ENCODE results near the gene IP6K2. TPM values are rescaled to one million over a fixed set of nuclear protein-coding genes. Genes with fewer than 3 reads are reported as not detected.

IP6K2 gene
- total RNA-seq, 1 experiment from 2014 or later = 102 TPM

- no peak overlapping the region for H3K27ac ChIP-seq (ENCODE audit: low read length)
- no peak for DNase-seq
- no peaks in the 10 kb centered on the region for H3K36me3 ChIP-seq (ENCODE audit: low read depth, low read length)
- H3K9me2 ChIP-seq (replicated peaks; ENCODE audit: low read length) = no peaks in the 10 kb centered on the region
- no peak overlapping the region for H2AFZ ChIP-seq (ENCODE audit: low read length)
- no TSS peak for BruUV-seq (replicated peaks)
- ChIA-PET POLR2A (ENCODE audit: unreplicated experiment) (no interaction called here), CTCF (no interaction called here)
- H3K4me2 ChIP-seq (ENCODE audit: low read length) = no peak overlapping the region
- H3K9me3 ChIP-seq (ENCODE audit: low read length) = no peaks in the 10 kb centered on the region
- TF ChIP-seq EZH2 (IDR thresholded peaks at IDR 0.05; ENCODE audit: low read length, unreplicated experiment) = no peak
- TF ChIP-seq, protein P1, sequence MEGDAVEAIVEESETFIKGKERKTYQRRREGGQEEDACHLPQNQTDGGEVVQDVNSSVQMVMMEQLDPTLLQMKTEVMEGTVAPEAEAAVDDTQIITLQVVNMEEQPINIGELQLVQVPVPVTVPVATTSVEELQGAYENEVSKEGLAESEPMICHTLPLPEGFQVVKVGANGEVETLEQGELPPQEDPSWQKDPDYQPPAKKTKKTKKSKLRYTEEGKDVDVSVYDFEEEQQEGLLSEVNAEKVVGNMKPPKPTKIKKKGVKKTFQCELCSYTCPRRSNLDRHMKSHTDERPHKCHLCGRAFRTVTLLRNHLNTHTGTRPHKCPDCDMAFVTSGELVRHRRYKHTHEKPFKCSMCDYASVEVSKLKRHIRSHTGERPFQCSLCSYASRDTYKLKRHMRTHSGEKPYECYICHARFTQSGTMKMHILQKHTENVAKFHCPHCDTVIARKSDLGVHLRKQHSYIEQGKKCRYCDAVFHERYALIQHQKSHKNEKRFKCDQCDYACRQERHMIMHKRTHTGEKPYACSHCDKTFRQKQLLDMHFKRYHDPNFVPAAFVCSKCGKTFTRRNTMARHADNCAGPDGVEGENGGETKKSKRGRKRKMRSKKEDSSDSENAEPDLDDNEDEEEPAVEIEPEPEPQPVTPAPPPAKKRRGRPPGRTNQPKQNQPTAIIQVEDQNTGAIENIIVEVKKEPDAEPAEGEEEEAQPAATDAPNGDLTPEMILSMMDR (conservative IDR thresholded peaks at IDR 0.05; ENCODE audit: low read depth, low read length) = no peak
- TF ChIP-seq EZH2phosphoT487 (IDR thresholded peaks at IDR 0.05; ENCODE audit: borderline replicate concordance, low read length) = no peak
- H3K4me1 ChIP-seq (ENCODE audit: insufficient read depth, low read length) = no peaks in the 10 kb centered on the region
- no peak overlapping the region for H3K4me3 ChIP-seq (ENCODE audit: low read length)
- no peak for ATAC-seq
- H3K27me3 ChIP-seq (ENCODE audit: low read length) = no peaks in the 10 kb centered on the region
- no peaks in the 10 kb centered on the region for H4K20me1 ChIP-seq (ENCODE audit: low read length)
- H3K79me2 ChIP-seq (ENCODE audit: low read length) = no peaks in the 10 kb centered on the region
- no peak overlapping the region for H3K9ac ChIP-seq (ENCODE audit: low read length)
- intact Hi-C loops (cut with micrococcal nuclease) = no loop called here
- H3F3A ChIP-seq (ENCODE audit: low read length, unreplicated experiment) = no peaks in the 10 kb centered on the region
These were observed 74.4 kb downstream of the IP6K2 start for GRCh38 chr3:48642605-48643004.

GRCh38 chr3:48641396-48641795, 75.6 kb downstream of the IP6K2 start:
- intact Hi-C loops (cut with micrococcal nuclease) = no loop called here
- ChIA-PET CTCF (no interaction called here), POLR2A (ENCODE audit: unreplicated experiment) (no interaction called here)

GRCh38 chr3:48639944-48640606, 76.9 kb downstream of the IP6K2 start:
- H3K9me2 ChIP-seq (replicated peaks; ENCODE audit: low read length) = no peaks in the 10 kb centered on the region

More at GRCh38 chr3:48641396-48641795, 75.6 kb downstream of the IP6K2 start:
- Histone ChIP-seq H3K27me3 (ENCODE audit: low read length) (no peaks in the 10 kb centered on the region), H3K9ac (ENCODE audit: low read length) (no peak overlapping the region), H3K9me3 (ENCODE audit: low read length) (no peaks in the 10 kb centered on the region), H3K4me3 (ENCODE audit: low read length) (no peak overlapping the region), H3F3A (ENCODE audit: low read length, unreplicated experiment) (no peaks in the 10 kb centered on the region), H2AFZ (ENCODE audit: low read length) (no peak overlapping the region), H3K4me1 (ENCODE audit: insufficient read depth, low read length) (peaks cover 10% of the 10 kb centered on the region), H3K4me2 (ENCODE audit: low read length) (no peak overlapping the region), H3K36me3 (ENCODE audit: low read depth, low read length) (no peaks in the 10 kb centered on the region), H3K9me2 (replicated peaks; ENCODE audit: low read length) (no peaks in the 10 kb centered on the region), H4K20me1 (ENCODE audit: low read length) (no peaks in the 10 kb centered on the region), H3K79me2 (ENCODE audit: low read length) (0 out of 2 replicates have a peak, but pooled peaks cover under 1% of the 10 kb centered on the region), H3K27ac (ENCODE audit: low read length) (no peak overlapping the region)
- TF ChIP-seq, protein P1 (conservative IDR thresholded peaks at IDR 0.05; ENCODE audit: low read depth, low read length) = no peak
- TF ChIP-seq EZH2phosphoT487 (IDR thresholded peaks at IDR 0.05; ENCODE audit: borderline replicate concordance, low read length) = no peak
- TF ChIP-seq EZH2 (IDR thresholded peaks at IDR 0.05; ENCODE audit: low read length, unreplicated experiment) = no peak
- DNase-seq (no peak), ATAC-seq (no peak)
- BruUV-seq (replicated peaks) = no TSS peak

More at GRCh38 chr3:48639944-48640606, 76.9 kb downstream of the IP6K2 start:
- Histone ChIP-seq H3K36me3 (ENCODE audit: low read depth, low read length) (no peaks in the 10 kb centered on the region), H3K27me3 (ENCODE audit: low read length) (no peaks in the 10 kb centered on the region), H2AFZ (ENCODE audit: low read length) (no peak overlapping the region), H3K4me1 (ENCODE audit: insufficient read depth, low read length) (peaks cover 17% of the 10 kb centered on the region), H3K9me3 (ENCODE audit: low read length) (no peaks in the 10 kb centered on the region), H3K4me2 (ENCODE audit: low read length) (no peak overlapping the region), H3F3A (ENCODE audit: low read length, unreplicated experiment) (no peaks in the 10 kb centered on the region), H3K27ac (ENCODE audit: low read length) (no peak overlapping the region), H4K20me1 (ENCODE audit: low read length) (no peaks in the 10 kb centered on the region), H3K79me2 (ENCODE audit: low read length) (peaks cover 5% of the 10 kb centered on the region), H3K9ac (ENCODE audit: low read length) (no peak overlapping the region), H3K4me3 (ENCODE audit: low read length) (no peak overlapping the region)
- ATAC-seq = no peak
- no peak for DNase-seq
- ChIA-PET POLR2A (ENCODE audit: unreplicated experiment) (no interaction called here), CTCF (interaction anchor here (0.7 kb wide), 1 partner anchor 34 kb away, joined by 12 read pairs; no protein-coding TSS in a partner anchor)
- BruUV-seq (replicated peaks) = no TSS peak
- no peak for TF ChIP-seq EZH2phosphoT487 (IDR thresholded peaks at IDR 0.05; ENCODE audit: borderline replicate concordance, low read length)
- no peak for TF ChIP-seq EZH2 (IDR thresholded peaks at IDR 0.05; ENCODE audit: low read length, unreplicated experiment)
- TF ChIP-seq, protein P1 (conservative IDR thresholded peaks at IDR 0.05; ENCODE audit: low read depth, low read length) = no peak
- intact Hi-C loops (cut with micrococcal nuclease) = no loop called here
